Stimulated activated naive B cell treated with anti-CD40 and anti-IgM and Interleukin-4, amounts not matched to agents 10 μg/mL and 1 μg/mL and 100 μg/mL, for 72 hours (primary cell): ENCODE measurements around the gene HSPG2.
"Not testable (repeated sequence)": the region's sequence is repeated elsewhere in the genome, so short reads cannot be mapped to it uniquely, and the experiment has no call there.

ENCODE experiments used
- ATAC-seq, 2 donors: fragments of 150-1000 bp; cut with Tn5 transposase; replicated peaks; 2 replicates each; pipeline ENCODE4 v1.10.0; 2021; ENCODE audit warnings: moderate library complexity in 1 of 2
- DNase-seq: peaks from one replicate; pipeline ENCODE4 v3.0.0; 2021
- H3K27ac Mint-ChIP-seq: one replicate; pipeline ENCODE4 v1.8.0; 2022; ENCODE audit warnings: mild to moderate bottlenecking, mixed read lengths
- H3K27me3 Mint-ChIP-seq, 2 donors: one replicate each; pipeline ENCODE4 v1.8.0; 2022; ENCODE audit warnings: mixed read lengths in 2 of 2
- H3K36me3 Mint-ChIP-seq, 2 donors: one replicate each; pipeline ENCODE4 v1.8.0; 2022; ENCODE audit warnings: mixed read lengths in 2 of 2, mild to moderate bottlenecking in 1 of 2
- H3K4me1 Mint-ChIP-seq, 2 donors: one replicate each; pipeline ENCODE4 v1.8.0; 2022; ENCODE audit warnings: mixed read lengths in 2 of 2, mild to moderate bottlenecking in 1 of 2
- H3K4me3 Mint-ChIP-seq, 2 donors: one replicate each; pipeline ENCODE4 v1.8.0; 2022; ENCODE audit warnings: mild to moderate bottlenecking in 2 of 2, mixed read lengths in 2 of 2, moderate library complexity in 1 of 2
- H3K9me3 Mint-ChIP-seq, 2 donors: one replicate each; pipeline ENCODE4 v1.8.0; 2022; ENCODE audit warnings: mixed read lengths in 2 of 2, mild to moderate bottlenecking in 1 of 2

The HSPG2 gene

GRCh38 chr1:21833392-21833976 is 103.6 kb downstream of the HSPG2 start:
- no peaks in the 10 kb centered on the region for H3K4me1 Mint-ChIP-seq
- peaks cover 21 to 29% of the 10 kb centered on the region in 2 donors for H3K36me3 Mint-ChIP-seq
- peaks cover 19 to 23% of the 10 kb centered on the region in 2 donors for H3K9me3 Mint-ChIP-seq
- ATAC-seq (no peak), DNase-seq (no peak)
- H3K4me3 Mint-ChIP-seq: no peak overlapping the region
- no peaks in the 10 kb centered on the region for H3K27me3 Mint-ChIP-seq
- H3K27ac Mint-ChIP-seq: no peak overlapping the region

DNA sequence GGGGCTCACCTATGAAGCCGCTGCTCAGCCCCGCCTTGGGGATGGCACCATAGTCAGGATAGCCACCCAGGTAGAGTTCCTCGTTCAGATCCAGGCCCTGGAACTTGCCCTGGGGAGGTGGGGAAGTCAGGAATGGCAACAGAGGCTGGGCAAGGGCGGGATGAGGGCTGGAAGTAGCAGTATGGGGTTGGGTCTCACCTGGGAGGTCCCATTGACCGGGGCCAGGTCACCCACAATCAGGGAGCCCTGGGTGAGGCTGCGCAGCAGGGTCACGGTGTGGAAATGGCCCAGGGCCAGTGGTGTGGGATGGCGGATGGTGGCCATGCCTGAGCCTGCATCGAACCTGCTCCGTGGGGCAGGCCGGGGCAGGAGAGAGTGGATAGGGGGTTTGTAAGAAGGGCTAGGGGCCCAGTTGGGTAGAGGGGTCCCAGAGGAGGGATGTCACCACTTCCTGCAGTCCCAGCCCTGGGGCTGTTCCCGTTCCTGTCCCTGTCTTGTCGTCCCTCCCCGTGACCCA is 105.6 kb downstream of the HSPG2 start:
- Mint-ChIP-seq H3K27ac (no peak overlapping the region), H3K9me3 (peaks cover 19 to 23% of the 10 kb centered on the region in 2 donors), H3K4me1 (no peaks in the 10 kb centered on the region), H3K4me3 (no peak overlapping the region), H3K27me3 (no peaks in the 10 kb centered on the region), H3K36me3 (peaks cover 21 to 29% of the 10 kb centered on the region in 2 donors)
- no peak for ATAC-seq
- no peak for DNase-seq

- Mint-ChIP-seq H3K27me3 (no peaks in the 10 kb centered on the region), H3K36me3 (peaks cover 21 to 29% of the 10 kb centered on the region in 2 donors), H3K27ac (no peak overlapping the region), H3K4me3 (no peak overlapping the region), H3K9me3 (peaks cover 19 to 23% of the 10 kb centered on the region in 2 donors), H3K4me1 (no peaks in the 10 kb centered on the region)
- DNase-seq (no peak), ATAC-seq (no peak)
These were observed 106.2 kb downstream of the HSPG2 start for GRCh38 chr1:21830792-21831453.

DNA sequence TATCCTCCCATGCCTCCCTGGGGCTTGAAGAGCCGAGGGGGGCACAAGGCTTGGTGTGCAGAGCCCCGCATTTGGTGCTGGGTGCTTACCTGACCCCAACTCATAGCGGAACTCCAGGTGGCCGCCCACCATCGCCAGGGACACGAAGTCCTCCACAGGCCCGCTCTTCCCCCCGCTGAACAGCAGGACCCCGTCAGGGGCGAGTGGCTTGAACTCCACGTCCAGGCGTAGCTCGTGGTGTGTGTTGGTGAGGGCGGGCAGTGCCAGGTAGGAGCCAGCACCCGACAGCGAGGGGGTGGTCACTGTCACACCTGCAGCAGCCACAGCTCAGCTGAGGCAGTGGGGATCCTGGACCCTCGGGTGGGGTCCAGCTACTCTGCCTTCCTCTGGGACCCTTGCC is 107.8 kb downstream of the HSPG2 start:
- no peaks in the 10 kb centered on the region for H3K4me1 Mint-ChIP-seq
- peaks cover 11 to 13% of the 10 kb centered on the region in 2 donors for H3K9me3 Mint-ChIP-seq
- DNase-seq (no peak), ATAC-seq (no peak)
- H3K36me3 Mint-ChIP-seq: peaks cover 11 to 18% of the 10 kb centered on the region in 2 donors
- H3K27ac Mint-ChIP-seq: no peak overlapping the region
- H3K27me3 Mint-ChIP-seq: no peaks in the 10 kb centered on the region
- no peak overlapping the region for H3K4me3 Mint-ChIP-seq

DNA sequence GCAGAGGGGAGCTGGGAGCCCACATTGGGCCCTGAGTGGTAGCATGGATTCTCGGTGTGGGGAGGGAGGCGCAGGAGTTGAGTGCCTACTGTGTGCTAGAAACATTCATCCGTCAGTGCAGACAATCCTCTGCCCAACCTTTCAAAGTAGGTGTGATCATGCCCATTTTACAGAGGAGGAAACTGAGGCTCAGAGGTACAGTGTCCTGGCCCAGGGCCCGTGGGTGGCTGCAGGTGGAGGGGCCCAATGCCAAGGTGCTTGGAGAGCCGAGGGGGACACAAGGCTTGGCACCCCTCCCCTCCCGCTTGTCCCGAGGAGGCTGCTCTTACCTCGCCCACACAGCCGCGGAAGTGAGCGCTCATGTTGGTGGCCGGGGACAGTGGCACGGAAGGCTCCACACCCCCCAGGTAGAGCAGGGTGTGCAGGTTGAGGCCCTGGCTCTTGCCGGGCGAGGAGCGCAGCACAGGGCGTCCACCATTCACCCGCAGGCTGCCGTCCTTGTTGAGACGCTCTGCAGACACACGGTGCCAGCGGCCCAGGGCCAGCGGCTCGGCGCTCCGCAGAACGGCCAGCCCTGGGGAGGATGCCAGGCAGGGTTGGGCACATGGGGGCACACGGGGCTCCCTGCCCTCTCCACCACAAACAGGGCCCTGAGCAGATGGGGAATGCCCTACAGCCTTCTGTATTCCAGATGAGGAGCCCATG is 108.5 kb downstream of the HSPG2 start:
- Mint-ChIP-seq H3K4me1 (peaks cover 2 to 3% of the 10 kb centered on the region in 2 donors), H3K9me3 (peaks cover 5 to 7% of the 10 kb centered on the region in 2 donors), H3K36me3 (peaks cover 6 to 11% of the 10 kb centered on the region in 2 donors), H3K27ac (no peak overlapping the region), H3K4me3 (no peak overlapping the region), H3K27me3 (peaks cover 3% of the 10 kb centered on the region in 2 donors)
- ATAC-seq (no peak), DNase-seq (no peak)

- peaks cover 3 to 6% of the 10 kb centered on the region in 2 donors for H3K4me1 Mint-ChIP-seq
- H3K27ac Mint-ChIP-seq: no peak overlapping the region
- peaks cover 4 to 6% of the 10 kb centered on the region in 2 donors for H3K27me3 Mint-ChIP-seq
- DNase-seq: no peak
- no peak overlapping the region for H3K4me3 Mint-ChIP-seq
- peaks cover 3 to 5% of the 10 kb centered on the region in 2 donors for H3K9me3 Mint-ChIP-seq
- peaks cover 6 to 10% of the 10 kb centered on the region in 2 donors for H3K36me3 Mint-ChIP-seq
- no peak for ATAC-seq
These were observed 109.0 kb downstream of the HSPG2 start for GRCh38 chr1:21828075-21828474.

DNA sequence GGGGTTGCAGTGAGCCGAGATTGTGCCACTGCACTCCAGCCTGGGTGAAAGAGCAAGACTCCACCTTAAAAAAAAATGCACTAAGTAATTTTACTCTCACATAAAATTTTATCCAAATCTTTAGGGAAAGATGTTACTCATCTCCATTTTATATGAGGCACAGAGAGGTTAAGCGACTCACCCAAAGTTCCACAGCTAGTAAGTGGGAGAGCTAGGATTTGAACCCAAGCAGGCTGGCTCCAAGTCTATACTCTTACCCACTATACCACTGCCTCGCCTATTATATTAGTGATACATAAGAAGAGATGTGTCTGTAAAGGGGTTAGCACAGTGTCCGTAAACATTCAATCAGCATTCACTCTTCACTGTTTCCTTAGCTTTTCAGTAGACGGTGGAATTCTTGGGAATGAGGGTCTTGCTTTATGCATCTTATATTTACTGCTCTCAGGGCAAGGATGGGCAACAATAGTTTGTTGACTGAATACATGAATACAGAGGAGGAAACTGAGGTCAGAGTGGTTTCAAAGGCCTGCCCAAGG is 109.9 kb downstream of the HSPG2 start:
- Mint-ChIP-seq H3K4me3 (no peak overlapping the region), H3K9me3 (no peaks in the 10 kb centered on the region), H3K27me3 (peaks cover 4 to 6% of the 10 kb centered on the region in 2 donors), H3K36me3 (peaks cover 1 to 4% of the 10 kb centered on the region in 2 donors), H3K27ac (no peak overlapping the region), H3K4me1 (peaks cover 3 to 6% of the 10 kb centered on the region in 2 donors)
- ATAC-seq: no peak
- no peak for DNase-seq

DNA sequence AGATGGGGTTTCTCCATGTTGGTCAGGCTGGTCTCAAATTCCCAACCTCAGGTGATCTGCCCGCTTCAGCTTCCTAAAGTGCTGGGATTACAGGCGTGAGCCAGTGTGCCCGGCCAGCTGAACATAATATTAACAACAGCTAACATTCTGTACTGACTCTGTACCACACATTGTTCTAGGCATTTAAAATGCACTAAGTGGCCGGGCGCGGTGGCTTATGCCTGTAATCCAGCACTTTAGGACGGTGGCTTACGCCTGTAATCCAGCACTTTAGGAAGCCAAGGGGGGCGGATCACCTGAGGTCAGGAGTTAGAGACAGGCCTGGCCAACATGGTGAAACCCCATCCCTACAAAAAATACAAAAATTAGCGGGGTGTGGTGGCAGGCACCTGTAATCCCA is 110.4 kb downstream of the HSPG2 start:
- H3K4me1 Mint-ChIP-seq, DNase-seq, ATAC-seq, H3K27me3 Mint-ChIP-seq, H3K27ac Mint-ChIP-seq, H3K9me3 Mint-ChIP-seq, H3K4me3 Mint-ChIP-seq, H3K36me3 Mint-ChIP-seq: not testable (repeated sequence)

DNA sequence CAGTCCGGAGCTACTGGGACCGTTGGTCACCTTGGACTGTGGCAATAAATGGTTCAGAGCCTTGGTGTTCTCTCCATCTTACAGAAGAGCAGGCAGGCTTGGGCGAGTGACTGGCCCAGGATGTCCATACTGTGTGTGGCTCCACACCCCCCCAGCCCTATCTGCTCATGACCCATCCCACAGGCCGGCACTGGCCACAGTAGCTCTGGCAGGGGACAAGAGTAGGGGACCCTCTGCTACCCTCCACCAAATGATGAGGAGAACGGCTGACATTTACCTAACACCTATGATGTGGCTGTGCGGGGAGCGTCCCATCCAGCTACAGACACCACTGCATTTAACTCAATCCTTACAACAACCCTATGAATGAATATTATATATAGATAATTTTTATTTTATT is 111.7 kb downstream of the HSPG2 start:
- peaks cover 3 to 6% of the 10 kb centered on the region in 2 donors for H3K4me1 Mint-ChIP-seq
- no peak overlapping the region for H3K27ac Mint-ChIP-seq
- DNase-seq (no peak), ATAC-seq (no peak)
- H3K4me3 Mint-ChIP-seq: no peak overlapping the region
- H3K27me3 Mint-ChIP-seq: peaks cover 4 to 6% of the 10 kb centered on the region in 2 donors
- no peaks in the 10 kb centered on the region for H3K9me3 Mint-ChIP-seq
- no peaks in the 10 kb centered on the region for H3K36me3 Mint-ChIP-seq

GRCh38 chr1:21824926-21825325 is 112.2 kb downstream of the HSPG2 start:
- peaks cover 4 to 6% of the 10 kb centered on the region in 2 donors for H3K27me3 Mint-ChIP-seq
- DNase-seq (no peak), ATAC-seq (no peak)
- H3K36me3 Mint-ChIP-seq: no peaks in the 10 kb centered on the region
- H3K4me3 Mint-ChIP-seq: no peak overlapping the region
- no peaks in the 10 kb centered on the region for H3K9me3 Mint-ChIP-seq
- H3K4me1 Mint-ChIP-seq: peaks cover 3 to 6% of the 10 kb centered on the region in 2 donors
- no peak overlapping the region for H3K27ac Mint-ChIP-seq

GRCh38 chr1:21823980-21824702 is 113.0 kb downstream of the HSPG2 start:
- no peak overlapping the region for H3K4me3 Mint-ChIP-seq
- H3K27ac Mint-ChIP-seq: no peak overlapping the region
- DNase-seq: no peak
- H3K4me1 Mint-ChIP-seq: peaks cover 3 to 6% of the 10 kb centered on the region in 2 donors
- H3K9me3 Mint-ChIP-seq: no peaks in the 10 kb centered on the region
- H3K27me3 Mint-ChIP-seq: peaks cover 4 to 6% of the 10 kb centered on the region in 2 donors
- H3K36me3 Mint-ChIP-seq: no peaks in the 10 kb centered on the region
- ATAC-seq: no peak

GRCh38 chr1:21823206-21823979 is 113.7 kb downstream of the HSPG2 start:
- Mint-ChIP-seq H3K4me3 (no peak overlapping the region), H3K36me3 (no peaks in the 10 kb centered on the region), H3K4me1 (peaks cover 5 to 6% of the 10 kb centered on the region in 2 donors), H3K27me3 (peaks cover 4 to 6% of the 10 kb centered on the region in 2 donors), H3K27ac (no peak overlapping the region), H3K9me3 (no peaks in the 10 kb centered on the region)
- no peak for DNase-seq
- ATAC-seq: no peak

DNA sequence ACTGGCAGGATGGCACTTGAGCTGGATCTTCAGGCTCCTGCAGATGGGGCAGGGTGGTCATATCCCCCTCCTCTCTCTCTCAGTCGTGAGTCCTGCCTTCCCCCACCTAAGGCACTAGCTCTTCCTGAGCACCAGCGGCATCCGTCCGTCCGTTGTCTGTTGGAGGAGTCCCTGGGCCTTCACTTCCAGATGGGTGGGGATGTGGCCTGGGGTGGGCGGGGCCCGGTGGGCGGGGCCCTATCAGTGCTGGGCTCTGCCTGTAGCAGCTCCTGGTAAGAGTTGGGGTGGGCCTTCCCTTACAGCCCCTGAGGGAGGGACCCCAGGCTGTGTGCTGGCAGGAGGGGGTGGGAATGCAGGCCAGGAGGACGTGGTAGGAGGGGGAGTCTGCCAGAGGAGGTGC is 114.8 kb downstream of the HSPG2 start:
- peaks cover 4 to 6% of the 10 kb centered on the region in 2 donors for H3K27me3 Mint-ChIP-seq
- H3K4me3 Mint-ChIP-seq: no peak overlapping the region
- no peak overlapping the region for H3K27ac Mint-ChIP-seq
- no peaks in the 10 kb centered on the region for H3K36me3 Mint-ChIP-seq
- no peak for DNase-seq
- H3K9me3 Mint-ChIP-seq: no peaks in the 10 kb centered on the region
- ATAC-seq: no peak
- peaks cover 6% of the 10 kb centered on the region in 2 donors for H3K4me1 Mint-ChIP-seq
